ENCODE results near the gene NAA35. TPM values are rescaled to one million over a fixed set of nuclear protein-coding genes. Genes with fewer than 3 reads are reported as not detected.

Gene NAA35
- total and polyA plus RNA-seq, 2 donors (not counting 3 experiments of a cell fraction or from before 2014, with no cell fraction given) = 7.9 to 22.5 TPM

- no peak overlapping the region for H3K9ac ChIP-seq (replicated peaks; ENCODE audit: extremely low read depth, insufficient read depth, low read length)
- no peaks in the 10 kb centered on the region for H3K4me1 ChIP-seq (ENCODE audit: control insufficient read depth, extremely low read depth, insufficient read depth, low read length)
- peaks cover 0 to 2% of the 10 kb centered on the region in 2 experiments for H3K27me3 ChIP-seq (ENCODE audit: control insufficient read depth in 2 of 2, insufficient read depth in 2 of 2, low read length in 2 of 2)
- intact Hi-C loops (cut with micrococcal nuclease) = no loop called here
- no peaks in the 10 kb centered on the region for H3K9me3 ChIP-seq (replicated peaks; ENCODE audit: control insufficient read depth, insufficient read depth, low read length)
- no TSS peak for BruUV-seq (replicated peaks)
- FAIRE-seq (no peak), DNase-seq (ENCODE audit: low read depth, low spot score) (no peak)
- no peak overlapping the region for H3K27ac ChIP-seq (ENCODE audit: insufficient read depth, low read depth, low read length)
- ChIA-PET POLR2A (no interaction called here), CTCF (no interaction called here)
- H3K36me3 ChIP-seq (ENCODE audit: control insufficient read depth in 2 of 2, extremely low read depth in 1 of 2, insufficient read depth in 2 of 2, low read length in 2 of 2) = no peaks in the 10 kb centered on the region
- no peak overlapping the region for H3K4me3 ChIP-seq (replicated peaks in 1 of 3; ENCODE audit: insufficient read depth in 1 of 3, low read depth in 1 of 3, low read length in 3 of 3)
- H4K20me1 ChIP-seq (replicated peaks; ENCODE audit: control insufficient read depth, extremely low read depth, insufficient read depth, low read length) = no peaks in the 10 kb centered on the region
- no peak for TF ChIP-seq POLR2AphosphoS5 (IDR thresholded peaks at IDR 0.05; ENCODE audit: insufficient read depth, low read depth, low read length)
- no peak for TF ChIP-seq GATA2 (IDR thresholded peaks at IDR 0.05; ENCODE audit: insufficient read depth, insufficient read length, low read depth, low read length)
- TF ChIP-seq POLR2A (IDR thresholded peaks at IDR 0.05; ENCODE audit: low read depth, low read length) = no peak
- TF ChIP-seq CTCF (IDR thresholded peaks at IDR 0.05; ENCODE audit: extremely low read depth in 1 of 2, insufficient read depth in 1 of 2, low read depth in 1 of 2, low read length in 2 of 2) = no peak
- no peak for TF ChIP-seq EZH2 (IDR thresholded peaks at IDR 0.05; ENCODE audit: borderline replicate concordance, low read depth, low read length, severe bottlenecking)
- no peak for TF ChIP-seq MYC (IDR thresholded peaks at IDR 0.05; ENCODE audit: low read depth, low read length)
- TF ChIP-seq FOS (IDR thresholded peaks at IDR 0.05; ENCODE audit: borderline replicate concordance, insufficient read depth, low read length) = no peak
- no peak for TF ChIP-seq JUN (IDR thresholded peaks at IDR 0.05; ENCODE audit: borderline replicate concordance, insufficient read depth, insufficient read length, low read depth)
- no peak for TF ChIP-seq MAX (IDR thresholded peaks at IDR 0.05; ENCODE audit: insufficient read depth, insufficient read length)
- dilution Hi-C loops (cut with MboI; ENCODE audit: extremely low pct_ligation_motif_present, low sequenced_read_pairs) = no loop called here
- H3K9me1 ChIP-seq (replicated peaks; ENCODE audit: control insufficient read depth, extremely low read depth, insufficient read depth, low read length) = no peaks in the 10 kb centered on the region
- H2AFZ ChIP-seq (ENCODE audit: low read depth, low read length) = no peak overlapping the region
- H3K4me2 ChIP-seq (ENCODE audit: insufficient read depth, low read length) = no peak overlapping the region
- H3K79me2 ChIP-seq (ENCODE audit: control insufficient read depth, insufficient read depth, low read length) = no peaks in the 10 kb centered on the region
Measured at GRCh38 chr9:85897848-85898247, 43.1 kb upstream of the NAA35 start.
